ENCODE data around the gene CD244.
"Not testable (repeated sequence)": the region's sequence is repeated elsewhere in the genome, so short reads cannot be mapped to it uniquely, and the experiment has no call there.

CD244 gene, protein sequence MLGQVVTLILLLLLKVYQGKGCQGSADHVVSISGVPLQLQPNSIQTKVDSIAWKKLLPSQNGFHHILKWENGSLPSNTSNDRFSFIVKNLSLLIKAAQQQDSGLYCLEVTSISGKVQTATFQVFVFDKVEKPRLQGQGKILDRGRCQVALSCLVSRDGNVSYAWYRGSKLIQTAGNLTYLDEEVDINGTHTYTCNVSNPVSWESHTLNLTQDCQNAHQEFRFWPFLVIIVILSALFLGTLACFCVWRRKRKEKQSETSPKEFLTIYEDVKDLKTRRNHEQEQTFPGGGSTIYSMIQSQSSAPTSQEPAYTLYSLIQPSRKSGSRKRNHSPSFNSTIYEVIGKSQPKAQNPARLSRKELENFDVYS

DNA sequence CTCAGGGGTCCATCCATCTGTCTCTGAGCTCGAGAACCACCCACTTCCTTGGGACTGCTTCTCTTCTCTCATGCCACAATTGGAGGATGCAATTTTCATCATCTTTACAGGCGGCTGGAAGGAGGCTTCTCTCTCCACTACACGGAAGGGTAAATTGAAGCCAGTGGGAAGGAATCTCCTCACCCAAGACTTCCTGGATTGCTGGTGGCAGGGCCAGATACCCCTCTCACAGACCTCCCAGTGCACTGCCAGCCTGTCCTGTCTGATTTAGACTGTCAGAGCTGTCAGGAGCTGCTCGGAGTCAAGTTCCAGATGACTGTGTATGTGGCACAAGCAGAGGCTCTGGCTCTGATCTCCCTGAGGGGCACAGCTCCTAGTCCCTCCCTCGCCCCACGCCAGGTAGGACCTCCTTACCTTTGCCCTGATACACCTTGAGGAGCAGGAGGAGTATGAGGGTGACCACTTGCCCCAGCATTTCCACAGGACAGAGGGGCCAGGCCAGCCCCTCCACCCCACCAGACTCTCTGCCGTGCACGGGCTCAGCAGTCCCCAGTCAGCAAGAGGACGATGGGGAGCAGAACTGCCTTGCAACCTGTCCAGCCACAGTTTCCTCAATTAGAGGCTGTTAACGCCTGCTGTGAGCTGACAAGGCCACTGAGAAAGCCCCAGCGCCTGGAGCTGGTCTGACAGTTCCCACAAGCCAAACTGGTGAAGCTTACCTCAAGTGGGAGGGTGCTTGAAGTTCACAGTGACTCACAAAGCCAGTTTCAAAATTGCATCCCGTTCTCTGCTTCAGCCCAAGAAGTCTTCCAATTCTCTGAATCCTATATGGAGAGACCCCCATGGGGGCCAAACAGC is at the start of gene CD244:
TSS of gene CD244 (minus strand) at position 685 of the 858 bp plus-strand sequence. CDS start at position 475, 210 bp downstream.
- DNase-seq = no peak

DNA sequence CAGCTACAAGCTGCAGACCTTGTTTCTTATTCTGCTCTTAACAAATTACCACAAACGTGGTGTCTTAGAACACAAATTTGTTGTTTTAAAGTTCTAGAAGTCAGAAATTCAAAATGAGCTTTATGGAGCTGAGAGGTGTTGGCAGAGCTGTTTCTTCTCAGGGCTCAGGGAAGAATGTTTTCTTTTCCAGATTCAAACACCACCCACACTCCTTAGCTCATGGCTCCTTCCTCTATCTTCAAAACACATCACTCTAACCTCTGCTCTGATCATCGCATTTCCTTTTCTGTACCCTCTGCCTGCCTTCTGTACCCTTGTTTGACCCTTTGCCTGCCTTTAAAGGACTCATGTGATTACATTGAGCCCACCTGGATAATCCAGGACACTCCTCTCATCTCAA is 49.2 kb upstream of the CD244 start:
- no peak for DNase-seq

GRCh38 chr1:160911441-160911840 is 48.8 kb upstream of the CD244 start:
- DNase-seq = no peak

- no peak for DNase-seq
Observed at GRCh38 chr1:160910170-160910750, 47.6 kb upstream of the CD244 start.

DNA sequence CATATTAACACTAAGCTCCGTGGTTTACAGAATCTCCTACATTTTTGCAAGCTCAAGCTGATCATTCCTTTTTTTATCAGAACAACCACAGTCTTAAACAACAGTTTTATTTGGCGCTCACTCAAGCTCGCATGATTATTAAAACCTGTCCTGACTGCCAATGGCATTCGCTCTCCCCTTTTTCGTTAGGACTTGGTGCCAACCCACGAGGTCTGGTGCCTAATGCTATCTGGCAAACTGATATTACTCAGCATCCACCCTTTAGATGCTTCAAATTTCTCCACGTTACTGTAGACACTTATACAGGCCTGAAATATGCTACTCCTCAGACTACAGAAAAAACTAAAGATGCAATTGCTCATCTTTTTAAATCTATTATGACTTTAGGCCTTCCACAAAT is 45.3 kb upstream of the CD244 start:
- DNase-seq = no peak

DNA sequence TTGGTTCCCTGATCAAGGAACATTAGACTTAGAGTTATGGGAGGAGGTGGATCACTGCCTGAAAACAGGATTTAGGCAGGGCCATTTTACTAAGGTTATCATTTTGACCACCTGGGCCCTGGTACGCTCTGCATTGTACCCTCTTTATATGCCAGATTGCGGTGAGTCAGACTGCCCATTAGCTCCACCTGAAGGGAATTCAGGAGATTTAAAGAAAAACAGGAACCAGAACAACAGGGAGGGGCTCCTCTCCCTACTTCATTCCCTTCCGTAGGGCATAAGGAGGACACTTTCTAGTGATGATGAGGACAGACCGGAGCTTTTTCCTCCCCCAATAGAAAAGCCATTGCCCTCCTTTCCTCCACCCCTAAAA is 42.9 kb upstream of the CD244 start:
- no peak for DNase-seq

GRCh38 chr1:160904783-160905616 is 42.3 kb upstream of the CD244 start:
- no peak for DNase-seq

- not testable (repeated sequence) for DNase-seq
Observed at GRCh38 chr1:160902251-160902650, 39.6 kb upstream of the CD244 start.

GRCh38 chr1:160901768-160902167 is 39.1 kb upstream of the CD244 start:
- no peak for DNase-seq

DNA sequence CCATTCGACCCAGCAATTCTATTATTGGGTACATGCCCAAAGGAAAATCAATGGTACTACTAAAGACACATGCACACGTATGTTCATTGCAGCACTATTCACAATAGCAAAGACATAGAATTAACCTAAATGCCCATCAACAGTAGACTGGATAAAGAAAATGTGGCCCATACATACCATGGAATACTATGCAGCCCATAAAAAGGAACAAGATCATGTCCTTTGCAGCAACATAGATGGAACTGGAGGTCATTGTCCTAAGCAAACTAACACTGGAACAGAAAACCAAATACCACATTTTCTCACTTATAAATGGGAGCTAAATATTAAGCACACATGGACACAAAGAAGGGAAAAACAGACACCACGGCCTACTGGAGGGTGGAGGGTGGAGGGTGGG is 38.0 kb upstream of the CD244 start:
- not testable (repeated sequence) for DNase-seq

- DNase-seq = not testable (repeated sequence)
Observed at GRCh38 chr1:160894368-160895135, 31.9 kb upstream of the CD244 start.

DNA sequence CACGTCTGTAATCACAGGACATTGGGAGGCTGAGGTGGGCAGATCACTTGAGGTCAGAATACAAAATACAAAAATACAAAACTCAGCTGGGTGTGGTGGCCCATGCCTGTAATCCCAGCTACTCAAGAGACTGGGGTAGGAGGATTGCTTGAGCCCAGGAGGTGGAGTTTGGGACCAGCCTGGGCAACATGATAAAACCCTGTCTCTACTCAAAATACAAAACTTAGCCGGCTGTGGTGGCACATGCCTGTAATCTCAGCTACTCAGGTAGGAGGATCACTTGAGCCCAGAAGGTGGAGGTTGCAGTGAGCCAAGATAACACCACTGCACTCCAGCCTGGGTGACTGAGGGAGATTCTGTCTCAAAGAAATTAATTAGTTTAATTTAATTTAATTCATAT is 28.8 kb upstream of the CD244 start:
- DNase-seq = no peak

- no peak for DNase-seq
Observed at GRCh38 chr1:160888926-160889325, 26.2 kb upstream of the CD244 start.

DNA sequence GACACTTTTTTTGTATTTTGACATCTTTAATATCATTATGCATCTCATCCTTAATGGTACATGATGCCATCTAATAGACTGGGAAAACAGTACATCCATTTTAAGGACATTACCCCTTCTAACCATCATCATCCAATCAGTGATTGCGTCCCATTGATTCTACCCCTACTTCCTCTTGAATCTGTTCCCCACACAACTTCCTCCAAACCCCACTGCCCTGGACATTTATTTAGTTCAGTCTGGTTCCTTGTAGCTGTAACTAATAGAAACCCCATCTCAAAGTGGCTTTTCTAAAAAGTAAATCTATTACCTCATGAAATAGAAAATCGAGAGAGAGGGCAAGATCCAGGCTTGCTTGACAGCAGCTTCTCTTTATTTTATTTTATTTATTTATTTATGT is 24.4 kb upstream of the CD244 start:
- DNase-seq = no peak

DNA sequence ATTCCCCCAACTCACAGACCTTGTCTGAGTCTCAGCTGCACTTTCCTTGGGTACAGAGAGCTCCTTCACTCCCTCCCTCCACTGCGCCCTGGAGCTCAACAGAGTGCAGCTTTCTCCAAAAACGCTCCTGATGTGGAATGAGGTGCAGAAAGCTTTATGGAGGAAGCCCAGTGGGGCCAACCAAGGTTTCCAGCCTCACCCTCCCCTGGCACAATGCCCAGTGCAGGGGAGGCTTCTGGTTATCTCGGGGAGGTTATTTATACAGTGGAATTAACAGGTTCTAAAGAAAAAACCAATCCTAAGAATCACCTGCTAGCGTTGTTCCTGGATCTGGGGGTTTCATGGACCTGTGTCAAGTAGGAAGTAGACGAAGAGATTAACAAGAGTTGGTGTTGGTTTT is 22.4 kb upstream of the CD244 start, which contains the start of gene ITLN1:
TSS of gene ITLN1 (minus strand) at position 139 of the 400 bp plus-strand sequence. CDS start 303 bp downstream, outside the sequence.
- DNase-seq = no peak

DNA sequence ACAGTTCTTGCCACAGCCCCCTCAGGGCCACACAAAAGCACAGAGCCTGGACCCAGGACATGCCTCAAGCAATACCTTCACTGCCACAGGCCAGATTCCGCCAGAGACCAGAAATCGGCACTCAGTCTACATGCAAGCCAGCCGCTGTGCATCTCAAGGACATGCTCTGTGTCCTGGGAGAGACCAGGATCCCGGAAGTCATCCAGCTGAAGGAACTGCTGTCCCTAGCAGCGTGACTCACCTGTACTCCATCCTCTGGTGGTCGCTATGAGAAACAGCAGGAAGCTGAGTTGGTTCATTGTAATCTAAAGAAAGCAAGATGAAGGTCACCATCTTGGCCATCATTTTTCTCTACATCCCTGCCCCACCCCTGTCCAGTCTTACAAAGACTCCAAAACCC is 21.9 kb upstream of the CD244 start:
- DNase-seq = no peak

GRCh38 chr1:160883581-160884513 is 21.2 kb upstream of the CD244 start:
- DNase-seq = no peak

DNA sequence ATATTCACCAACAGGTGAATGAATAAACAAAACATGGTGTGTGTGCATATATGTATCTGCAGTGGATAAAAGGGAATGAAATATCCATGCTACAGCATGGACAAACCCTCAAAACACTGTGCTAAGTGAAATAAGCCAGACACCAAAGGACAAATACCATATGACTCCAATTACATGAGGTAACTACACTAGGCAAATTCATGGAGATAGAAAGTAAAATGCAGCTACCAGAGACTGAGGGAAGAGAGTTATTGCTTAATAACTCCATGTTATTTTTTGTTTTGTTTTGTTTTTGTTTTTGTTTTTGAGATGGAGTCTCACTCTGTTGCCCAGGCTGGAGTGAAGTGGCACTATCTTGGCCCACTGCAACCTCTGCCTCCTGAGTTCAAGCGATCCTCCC is 19.9 kb upstream of the CD244 start:
- DNase-seq = no peak

DNA sequence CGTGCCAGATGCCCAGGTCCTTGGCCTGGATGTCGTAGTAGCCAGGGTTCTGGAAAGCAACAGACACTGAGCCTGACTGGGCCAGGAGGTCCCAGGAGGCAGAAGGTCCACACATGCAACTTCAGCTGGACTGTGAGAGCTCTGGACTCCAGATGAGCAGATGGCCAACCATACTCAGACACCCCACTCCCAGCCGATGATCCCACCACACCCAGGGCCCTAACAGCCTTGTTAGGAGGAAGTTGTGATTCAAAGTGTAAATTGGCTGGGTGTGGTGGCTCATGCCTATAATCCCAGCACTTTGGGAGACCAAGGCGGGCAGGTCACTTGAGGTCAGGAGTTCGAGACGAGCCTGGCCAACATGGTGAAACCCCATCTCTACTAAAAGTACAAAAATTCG is 18.6 kb upstream of the CD244 start:
- DNase-seq = not testable (repeated sequence)

DNA sequence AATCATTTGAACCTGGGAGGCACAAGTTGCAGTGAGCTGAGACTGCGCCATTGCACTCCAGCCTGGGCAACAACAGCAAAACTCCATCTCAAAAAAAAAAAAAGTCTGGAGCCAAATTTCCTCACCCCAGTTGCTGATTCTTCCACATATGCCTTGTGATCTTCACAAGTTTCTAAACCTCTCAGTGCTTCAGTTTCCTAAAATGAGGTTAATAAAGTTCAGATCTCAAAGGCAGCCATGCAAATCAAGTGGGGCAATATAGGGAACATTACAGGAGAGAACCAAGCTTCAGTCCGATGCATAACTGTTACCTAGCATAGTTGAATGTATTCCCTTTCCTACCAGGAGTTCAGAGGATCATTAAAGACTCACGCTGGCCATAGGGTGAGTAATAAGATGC is 17.5 kb upstream of the CD244 start:
- DNase-seq = no peak

GRCh38 chr1:160879056-160879455 is 16.4 kb upstream of the CD244 start:
- no peak for DNase-seq

Data from SW 1271 (cell line).